D721Med (cell line): Measurements from ENCODE around the gene CDHR2.

Experiments used
- DNase-seq: peaks from one replicate; pipeline ENCODE4 v3.0.0; 2011; ENCODE audit warnings: low spot score; ENCODE audit not compliant: insufficient read length
- FAIRE-seq: peaks from 2 replicates; lab custom pipeline; 2011; peaks lifted over from hg19 to GRCh38; lab: Jason Lieb, UNC
- TF ChIP-seq, protein P1 (sequence below): IDR thresholded peaks from 2 replicates; pipeline ENCODE4 v1.5.1; 2012; ENCODE audit warnings: mild to moderate bottlenecking, control low read depth; ENCODE audit not compliant: insufficient read depth; ENCODE audit errors: missing control alignments

Gene CDHR2

DNA sequence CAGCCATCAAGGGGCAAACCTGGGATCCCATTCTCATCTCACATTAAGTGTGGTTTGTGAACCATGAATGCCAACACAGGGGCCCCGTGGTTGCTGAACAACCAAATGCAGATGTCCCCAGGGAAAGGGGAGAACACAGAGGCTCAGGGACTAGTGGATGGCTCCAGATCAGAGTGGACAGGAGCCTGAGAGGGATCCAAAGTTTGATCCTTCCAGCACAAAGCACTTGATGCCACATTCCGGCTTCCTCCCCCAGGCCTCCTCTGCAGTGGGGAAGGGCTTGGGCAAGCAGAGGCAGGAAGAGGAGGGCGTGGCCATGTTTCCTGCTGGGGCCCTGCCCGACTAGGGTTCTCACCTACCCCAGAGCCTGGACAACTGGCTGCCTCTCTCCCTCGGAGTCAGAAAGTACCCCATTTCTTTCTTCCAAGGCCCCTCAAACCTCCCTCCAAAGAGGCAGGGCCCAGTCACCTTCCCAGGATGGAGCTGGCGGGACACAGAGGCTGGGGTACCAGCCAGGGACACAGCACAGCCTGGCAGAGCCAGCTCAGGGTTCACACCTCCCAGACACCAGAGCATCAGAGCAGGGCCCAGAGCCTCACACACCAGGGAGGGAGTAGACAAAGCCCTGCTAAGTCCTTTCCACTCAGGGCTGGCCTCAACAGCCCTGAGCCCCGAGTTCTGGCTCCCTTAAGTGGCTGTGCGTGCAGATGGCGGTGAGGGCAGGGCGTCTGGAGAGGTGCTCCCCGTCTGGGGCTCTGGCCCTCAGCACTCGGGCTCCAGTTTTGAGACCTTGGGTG, 7.6 kb upstream of the CDHR2 start:
- TF ChIP-seq, protein P1, sequence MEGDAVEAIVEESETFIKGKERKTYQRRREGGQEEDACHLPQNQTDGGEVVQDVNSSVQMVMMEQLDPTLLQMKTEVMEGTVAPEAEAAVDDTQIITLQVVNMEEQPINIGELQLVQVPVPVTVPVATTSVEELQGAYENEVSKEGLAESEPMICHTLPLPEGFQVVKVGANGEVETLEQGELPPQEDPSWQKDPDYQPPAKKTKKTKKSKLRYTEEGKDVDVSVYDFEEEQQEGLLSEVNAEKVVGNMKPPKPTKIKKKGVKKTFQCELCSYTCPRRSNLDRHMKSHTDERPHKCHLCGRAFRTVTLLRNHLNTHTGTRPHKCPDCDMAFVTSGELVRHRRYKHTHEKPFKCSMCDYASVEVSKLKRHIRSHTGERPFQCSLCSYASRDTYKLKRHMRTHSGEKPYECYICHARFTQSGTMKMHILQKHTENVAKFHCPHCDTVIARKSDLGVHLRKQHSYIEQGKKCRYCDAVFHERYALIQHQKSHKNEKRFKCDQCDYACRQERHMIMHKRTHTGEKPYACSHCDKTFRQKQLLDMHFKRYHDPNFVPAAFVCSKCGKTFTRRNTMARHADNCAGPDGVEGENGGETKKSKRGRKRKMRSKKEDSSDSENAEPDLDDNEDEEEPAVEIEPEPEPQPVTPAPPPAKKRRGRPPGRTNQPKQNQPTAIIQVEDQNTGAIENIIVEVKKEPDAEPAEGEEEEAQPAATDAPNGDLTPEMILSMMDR: no peak
- FAIRE-seq: no peak
- DNase-seq: no peak

DNA sequence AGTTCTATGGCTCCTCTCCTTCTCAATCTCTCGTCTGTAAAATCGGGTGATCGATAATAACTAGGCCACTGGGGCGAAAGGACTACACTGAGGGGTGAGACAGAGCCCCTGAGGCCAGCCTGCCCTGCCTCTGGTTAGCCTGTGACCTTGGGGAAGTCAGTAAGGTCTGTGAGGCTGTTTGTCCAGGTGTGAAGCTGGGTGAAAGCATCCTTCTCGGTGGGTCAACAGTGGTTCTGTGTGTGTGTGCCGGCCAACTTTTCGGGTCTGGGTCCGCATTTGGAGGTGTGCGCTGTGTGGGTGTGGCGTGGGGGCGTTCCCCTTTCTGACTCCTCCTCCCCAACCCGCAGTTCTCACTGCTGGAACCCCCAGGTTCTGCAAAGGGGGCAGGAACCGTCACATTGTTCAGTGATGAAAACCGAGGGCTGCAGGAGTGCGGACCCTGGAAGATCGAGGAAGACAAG, 7.0 kb upstream of the CDHR2 start:
- FAIRE-seq: no peak
- TF ChIP-seq, protein P1: no peak
- DNase-seq: no peak

DNA sequence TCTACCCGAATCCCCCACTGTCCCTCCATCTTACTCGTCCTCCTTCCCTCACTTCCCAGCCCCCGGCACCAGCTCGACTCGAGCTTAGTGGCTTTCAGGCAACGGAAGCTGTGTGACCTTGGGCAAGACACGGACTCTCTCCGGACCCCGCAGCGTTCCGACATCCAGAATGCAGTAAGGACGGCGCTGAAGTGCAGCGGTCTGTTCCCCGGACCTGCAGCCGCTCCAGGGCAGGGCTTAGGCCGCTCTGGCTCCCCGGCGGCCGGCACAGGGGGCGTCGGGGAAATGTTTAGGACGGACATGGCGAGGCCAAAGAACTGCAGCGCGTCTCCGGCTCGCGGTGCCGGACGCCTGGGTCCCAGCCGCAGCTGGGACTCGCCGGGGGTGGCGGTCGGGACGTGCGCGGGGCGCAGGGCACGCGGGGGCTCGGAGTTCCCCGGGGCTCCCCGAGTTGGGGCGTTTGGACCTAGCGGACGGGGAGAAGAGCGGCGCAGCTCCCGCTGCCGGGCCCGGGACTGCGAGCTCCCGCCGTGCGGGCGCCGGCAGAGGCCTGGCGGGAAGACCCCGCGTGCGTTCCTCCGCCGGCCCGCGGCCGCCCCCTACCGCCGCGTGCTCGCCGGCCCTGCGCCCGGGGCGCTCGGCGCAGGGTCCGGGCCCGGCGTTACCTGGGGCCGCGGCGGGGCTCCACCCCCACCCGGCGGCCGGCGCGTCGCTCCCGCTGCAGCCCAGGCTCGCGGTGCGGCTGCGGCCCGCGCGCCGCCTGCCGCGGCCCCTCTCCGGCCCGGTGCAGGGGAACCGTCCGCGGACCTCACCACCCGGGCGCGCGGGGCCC, 6.3 kb upstream of the CDHR2 start:
- TF ChIP-seq, protein P1: peak; percentile 34
- FAIRE-seq: no peak
- DNase-seq: no peak

DNA sequence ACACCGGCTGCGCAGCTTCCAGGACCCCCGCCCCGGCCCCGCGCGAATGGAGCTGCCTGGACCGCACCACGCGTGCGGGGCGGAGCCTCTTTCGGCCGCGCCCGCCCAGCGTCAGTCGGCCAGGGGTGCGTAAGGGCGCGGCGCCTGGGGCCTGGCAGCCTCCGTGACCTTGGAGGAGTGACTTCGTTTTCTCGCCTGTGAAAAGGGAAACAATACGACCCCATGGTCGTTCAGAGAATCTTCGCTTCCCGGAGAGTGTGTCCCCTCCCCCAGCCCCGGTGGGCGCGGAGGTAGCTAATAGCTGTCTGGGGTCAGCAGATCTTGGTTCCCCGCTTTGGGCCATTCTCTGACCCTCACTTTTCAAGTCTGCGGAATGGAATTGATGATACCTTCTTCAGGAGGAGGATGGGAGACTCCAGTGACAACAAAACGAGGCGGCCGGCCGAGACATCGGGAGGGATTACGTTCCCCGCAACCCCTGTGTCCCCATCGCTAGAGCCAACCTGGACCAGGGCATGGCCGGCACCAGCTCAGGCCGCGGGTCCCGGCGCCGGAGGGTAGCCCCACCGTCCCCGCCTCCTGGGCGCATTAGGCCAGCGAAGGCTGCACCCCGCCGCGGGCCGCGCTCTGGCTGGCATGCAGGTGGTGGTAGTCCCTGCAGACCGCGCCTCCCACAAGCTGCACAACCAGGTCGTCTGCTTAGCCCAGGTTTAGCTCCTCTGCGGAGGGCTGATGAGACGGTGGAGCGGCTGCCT, 5.5 kb upstream of the CDHR2 start:
- FAIRE-seq (no peak), DNase-seq (no peak)
- TF ChIP-seq, protein P1: no peak

DNA sequence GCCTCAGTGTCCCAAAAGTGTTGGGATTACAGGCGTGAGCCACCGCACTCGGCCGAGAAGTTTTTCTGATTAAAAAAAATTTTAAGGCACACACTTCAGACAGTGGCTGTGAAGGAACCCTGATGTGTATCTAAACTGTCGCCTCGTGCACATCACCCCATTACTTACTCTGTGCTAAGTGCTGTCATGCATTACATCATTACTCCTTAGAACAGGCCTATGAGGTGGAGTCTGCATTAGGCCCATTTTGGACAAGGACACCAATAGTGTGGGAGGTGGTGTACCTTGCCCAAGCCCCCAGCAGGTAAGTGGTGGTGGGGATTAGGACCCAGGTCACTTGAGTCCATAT, 3.8 kb upstream of the CDHR2 start:
- FAIRE-seq (no peak), DNase-seq (no peak)
- TF ChIP-seq, protein P1: no peak

DNA sequence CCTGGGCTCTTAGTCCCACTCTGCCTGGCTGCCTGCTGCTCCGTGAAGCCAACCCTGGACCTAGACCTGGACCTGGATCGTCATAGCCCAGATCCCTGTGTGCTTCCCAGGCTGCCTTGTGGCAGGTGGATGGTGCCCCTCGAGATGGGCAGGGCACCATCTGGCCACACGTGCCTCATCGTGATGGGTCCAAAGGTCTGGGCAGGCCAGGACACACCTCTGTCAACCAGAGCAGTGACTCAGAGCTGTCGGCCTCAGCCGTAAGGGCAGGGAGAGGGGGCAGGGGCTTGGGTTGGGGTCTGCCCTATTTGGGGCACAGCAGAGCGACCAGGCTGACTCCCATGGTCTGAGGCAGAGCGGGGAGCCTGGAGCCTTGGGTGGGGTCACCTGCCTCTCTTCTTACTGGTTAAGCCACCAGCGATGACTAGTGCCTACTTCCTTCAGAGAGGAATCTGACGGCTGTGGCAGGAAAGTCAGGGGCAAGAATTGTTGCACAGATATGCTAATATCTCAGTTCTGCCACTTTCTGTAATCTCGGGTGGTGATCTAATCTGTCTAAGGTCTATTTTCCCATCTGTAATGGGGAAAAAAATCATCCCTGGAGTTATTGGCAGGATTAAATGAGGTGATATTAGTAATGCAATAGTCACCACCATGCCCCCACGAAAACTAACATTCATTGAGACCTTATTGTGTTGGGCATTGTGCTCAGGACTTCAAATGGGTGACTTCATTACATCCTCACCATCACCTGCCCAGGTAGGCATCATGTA, 3.2 kb upstream of the CDHR2 start:
- TF ChIP-seq, protein P1: no peak
- no peak for FAIRE-seq
- DNase-seq: no peak
